ENCODE data around the gene TNS1.

DNA sequence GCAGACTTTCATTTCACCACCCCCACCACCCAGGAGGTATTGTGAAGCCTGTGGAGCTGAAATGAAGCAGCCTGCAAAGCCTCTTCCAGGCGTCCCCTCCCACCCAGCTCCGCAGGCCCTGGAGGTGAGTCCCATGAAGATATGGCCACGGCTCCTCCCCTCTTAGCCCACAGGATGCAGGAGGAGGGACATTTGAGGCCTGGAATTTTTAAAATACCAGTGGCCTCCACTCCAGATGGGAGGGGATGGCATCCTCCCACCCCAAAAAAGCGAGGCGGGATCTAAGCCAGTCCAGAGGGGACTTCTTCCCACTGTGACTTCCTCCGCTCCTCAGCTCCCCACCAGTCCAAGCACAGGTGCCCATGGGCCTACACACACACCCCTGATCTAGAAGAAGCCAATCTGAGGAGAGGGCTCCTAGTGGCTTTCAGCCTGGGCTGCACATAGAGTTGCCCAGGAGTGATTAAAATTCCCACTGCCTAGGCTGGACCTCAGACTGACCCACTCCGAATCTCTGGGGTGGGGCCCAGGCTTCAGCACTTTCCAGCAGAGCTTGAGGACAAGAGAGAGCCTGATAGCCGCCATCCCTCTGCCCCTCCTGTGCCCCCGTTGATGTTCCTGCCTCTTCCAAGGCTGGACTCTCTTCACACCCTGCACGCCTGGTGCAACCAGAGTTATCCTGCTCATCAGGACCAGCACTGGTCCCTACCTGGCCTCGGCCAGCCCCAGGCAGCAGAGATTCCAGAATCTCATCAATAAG lies 206.9 kb downstream of the TNS1 start:
- TF ChIP-seq, protein P1, sequence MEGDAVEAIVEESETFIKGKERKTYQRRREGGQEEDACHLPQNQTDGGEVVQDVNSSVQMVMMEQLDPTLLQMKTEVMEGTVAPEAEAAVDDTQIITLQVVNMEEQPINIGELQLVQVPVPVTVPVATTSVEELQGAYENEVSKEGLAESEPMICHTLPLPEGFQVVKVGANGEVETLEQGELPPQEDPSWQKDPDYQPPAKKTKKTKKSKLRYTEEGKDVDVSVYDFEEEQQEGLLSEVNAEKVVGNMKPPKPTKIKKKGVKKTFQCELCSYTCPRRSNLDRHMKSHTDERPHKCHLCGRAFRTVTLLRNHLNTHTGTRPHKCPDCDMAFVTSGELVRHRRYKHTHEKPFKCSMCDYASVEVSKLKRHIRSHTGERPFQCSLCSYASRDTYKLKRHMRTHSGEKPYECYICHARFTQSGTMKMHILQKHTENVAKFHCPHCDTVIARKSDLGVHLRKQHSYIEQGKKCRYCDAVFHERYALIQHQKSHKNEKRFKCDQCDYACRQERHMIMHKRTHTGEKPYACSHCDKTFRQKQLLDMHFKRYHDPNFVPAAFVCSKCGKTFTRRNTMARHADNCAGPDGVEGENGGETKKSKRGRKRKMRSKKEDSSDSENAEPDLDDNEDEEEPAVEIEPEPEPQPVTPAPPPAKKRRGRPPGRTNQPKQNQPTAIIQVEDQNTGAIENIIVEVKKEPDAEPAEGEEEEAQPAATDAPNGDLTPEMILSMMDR (IDR thresholded peaks at IDR 0.05): no peak
- TF ChIP-seq POLR2A (IDR thresholded peaks at IDR 0.05): no peak

Data from lower leg skin (tissue), 3 donors.